ENCODE results near the gene GRID2. TPM values are rescaled to one million over a fixed set of nuclear protein-coding genes. Genes with fewer than 3 reads are reported as not detected.

The GRID2 gene
- total and polyA plus RNA-seq, 10 of the 15 experiments (the other 5 are each of a cell fraction or from before 2014, with no cell fraction given): not detected

- BruUV-seq (replicated peaks): no TSS peak
- H3K9me3 ChIP-seq (replicated peaks; ENCODE audit: control insufficient read depth, insufficient read depth, low read length): no peaks in the 10 kb centered on the region
- SMC1A ChIA-PET (ENCODE audit: uncharacterized antibody, unreplicated experiment): no interaction called here
- no peak overlapping the region for H3K9ac ChIP-seq (ENCODE audit: control insufficient read depth, insufficient read depth, low read length)
- in situ Hi-C loops (cut with MboI): no loop called here
- WGBS (ENCODE audit: insufficient coverage, insufficient replicate concordance, low lambda C conversion rate, missing lambda C conversion rate): 0% methylated on average over 2 of the region's 2 CpGs
- no peaks in the 10 kb centered on the region for H3K4me1 ChIP-seq (ENCODE audit: control insufficient read depth, insufficient read depth, low read length)
- no peaks in the 10 kb centered on the region for H3K79me2 ChIP-seq (ENCODE audit: control insufficient read depth, insufficient read depth, low read length)
- no peak overlapping the region for H3K27ac ChIP-seq (ENCODE audit: control insufficient read depth, insufficient read depth)
- no peak overlapping the region for H3K4me3 ChIP-seq
- CTCF ChIA-PET: no interaction called here
- no peaks in the 10 kb centered on the region for H3K36me3 ChIP-seq (ENCODE audit: control insufficient read depth in 2 of 2, insufficient read depth in 2 of 2, low read length in 1 of 2)
- ATAC-seq (no peak), DNase-seq (ENCODE audit: low read depth, low spot score) (no peak), FAIRE-seq (no peak)
- H4K20me1 ChIP-seq (ENCODE audit: control insufficient read depth, insufficient read depth): no peaks in the 10 kb centered on the region
- no peaks in the 10 kb centered on the region for H3K27me3 ChIP-seq (replicated peaks in 1 of 2; ENCODE audit: control insufficient read depth in 2 of 2, insufficient read depth in 2 of 2, low read length in 1 of 2)
- RAD21 ChIA-PET (ENCODE audit: unreplicated experiment): no interaction called here
- intact Hi-C loops (cut with micrococcal nuclease; ENCODE audit: unreplicated experiment): no loop called here
- no peak overlapping the region for H2AFZ ChIP-seq (ENCODE audit: control insufficient read depth, low read depth, low read length)
- no peak overlapping the region for H3K4me2 ChIP-seq (ENCODE audit: control insufficient read depth, insufficient read depth)
- POLR2A ChIA-PET: no interaction called here
- no peak for TF ChIP-seq ZNF687 (IDR thresholded peaks at IDR 0.05)
- TF ChIP-seq YY1 (IDR thresholded peaks at IDR 0.05; ENCODE audit: low read depth, low read length): no peak
- TF ChIP-seq IRF5 (IDR thresholded peaks at IDR 0.05; ENCODE audit: borderline replicate concordance): no peak
- TF ChIP-seq LARP7 (IDR thresholded peaks at IDR 0.05): no peak
- no peak for TF ChIP-seq CTCF (IDR thresholded peaks at IDR 0.05 in 2 of 3, conservative IDR thresholded peaks at IDR 0.05 in 1 of 3; ENCODE audit: control insufficient read depth in 2 of 3, extremely low read depth in 1 of 3, insufficient read depth in 1 of 3, low read depth in 3 of 3, low read length in 3 of 3)
- TF ChIP-seq NR2C2 (IDR thresholded peaks at IDR 0.05; ENCODE audit: borderline replicate concordance, control insufficient read depth, insufficient read length, low read depth): no peak
- TF ChIP-seq PML (IDR thresholded peaks at IDR 0.05; ENCODE audit: low read length): no peak
- no peak for TF ChIP-seq ZNF217 (IDR thresholded peaks at IDR 0.05)
- TF ChIP-seq SREBF1 (IDR thresholded peaks at IDR 0.05; ENCODE audit: low read length): no peak
- TF ChIP-seq E4F1 (IDR thresholded peaks at IDR 0.05; ENCODE audit: borderline replicate concordance, partially characterized antibody): no peak
- TF ChIP-seq SMAD5 (IDR thresholded peaks at IDR 0.05; ENCODE audit: low read depth): no peak
- no peak for TF ChIP-seq SRF (IDR thresholded peaks at IDR 0.05; ENCODE audit: low read depth in 2 of 2, low read length in 2 of 2)
- TF ChIP-seq HCFC1 (IDR thresholded peaks at IDR 0.05; ENCODE audit: low read length): no peak
- TF ChIP-seq E2F4 (IDR thresholded peaks at IDR 0.05; ENCODE audit: low read depth, low read length): no peak
- TF ChIP-seq NFIC (IDR thresholded peaks at IDR 0.05; ENCODE audit: low read depth, low read length): no peak
Measured at GRCh38 chr4:93384887-93385286, 1081.1 kb downstream of the GRID2 start.

Measured in GM12878 (cell line).